PC-3 (cell line): ENCODE measurements around the gene NCAPD2. TPM values are rescaled to one million over a fixed set of nuclear protein-coding genes. Genes with fewer than 3 reads are reported as not detected.

ENCODE experiments used
- ATAC-seq: fragments of 200-7000 bp; cut with Tn5 transposase; 2 replicates; pipeline ENCODE4 v1.9.1; 2020; ENCODE audit warnings: mild to moderate bottlenecking, moderate library complexity
- BruUV-seq: library from RNA; stranded (reverse); fragments of 400-500 nt; replicated peaks from 2 replicates; lab custom pipeline; 2021; lab: Mats Ljungman, UMichigan
- CTCF ChIA-PET: fragments of 300-600 bp; sonication (Branson Sonifier 250); formaldehyde crosslinking; loops from one replicate; lab custom pipeline; 2022; ENCODE audit warnings: antibody characterized with exemption; lab: Charles Lee
- POLR2A ChIA-PET: fragments of 300-600 bp; sonication (Branson Sonifier 250); formaldehyde crosslinking; loops from one replicate; lab custom pipeline; 2022; ENCODE audit warnings: antibody characterized with exemption; ENCODE audit not compliant: unreplicated experiment; lab: Charles Lee
- DNase-seq: peaks from one replicate; pipeline ENCODE4 v3.0.0-alpha.2; 2015
- H2AFZ ChIP-seq: fragments of 300-600 bp; sonication (generic); 2 replicates; pipeline ENCODE4 v1.6.0; 2016; ENCODE audit warnings: antibody characterized with exemption, low read length
- H3F3A ChIP-seq: fragments of 300-600 bp; sonication (generic); one replicate; pipeline ENCODE4 v1.6.0; 2017; ENCODE audit warnings: antibody characterized with exemption, low read length, control low read depth, mild to moderate bottlenecking; ENCODE audit not compliant: unreplicated experiment
- H3K27ac ChIP-seq: fragments of 300-600 bp; sonication (generic); 2 replicates; pipeline ENCODE4 v1.5.1; 2016; ENCODE audit warnings: mild to moderate bottlenecking, low read length
- H3K27me3 ChIP-seq: fragments of 300-600 bp; sonication (generic); 2 replicates; pipeline ENCODE4 v1.6.1; 2016; ENCODE audit warnings: low read length, mixed read lengths
- H3K36me3 ChIP-seq: fragments of 300-600 bp; sonication (generic); 2 replicates; pipeline ENCODE4 v1.6.1; 2016; ENCODE audit warnings: low read depth, mixed run types, low read length, mixed read lengths
- H3K4me1 ChIP-seq: fragments of 300-600 bp; sonication (generic); 2 replicates; pipeline ENCODE4 v1.5.1; 2016; ENCODE audit warnings: low read length; ENCODE audit not compliant: insufficient read depth
- H3K4me2 ChIP-seq: fragments of 300-600 bp; sonication (generic); 2 replicates; pipeline ENCODE4 v1.6.0; 2016; ENCODE audit warnings: low read length
- H3K4me3 ChIP-seq: fragments of 300-600 bp; sonication (generic); 2 replicates; pipeline ENCODE4 v1.5.1; 2016; ENCODE audit warnings: mild to moderate bottlenecking, low read length, mixed read lengths
- H3K79me2 ChIP-seq: fragments of 300-600 bp; sonication (generic); 2 replicates; pipeline ENCODE4 v1.6.1; 2017; ENCODE audit warnings: low read length, mixed read lengths
- H3K9ac ChIP-seq: fragments of 300-600 bp; sonication (generic); 2 replicates; pipeline ENCODE4 v1.6.0; 2016; ENCODE audit warnings: mild to moderate bottlenecking, low read length
- H3K9me2 ChIP-seq: fragments of 300-600 bp; sonication (generic); replicated peaks from 2 replicates; pipeline ENCODE4 v1.6.1; 2016; ENCODE audit warnings: mixed run types, low read length, mixed read lengths
- H3K9me3 ChIP-seq: fragments of 300-600 bp; sonication (generic); 2 replicates; pipeline ENCODE4 v1.6.1; 2016; ENCODE audit warnings: low read length, mixed read lengths
- H4K20me1 ChIP-seq: fragments of 300-600 bp; sonication (generic); 2 replicates; pipeline ENCODE4 v1.6.1; 2016; ENCODE audit warnings: low read length, mixed read lengths
- EZH2 ChIP-seq: fragments of 300-600 bp; sonication (generic); IDR thresholded peaks from one replicate; pipeline ENCODE4 v1.6.1; 2017; ENCODE audit warnings: antibody characterized with exemption, mild to moderate bottlenecking, low read length; ENCODE audit not compliant: unreplicated experiment
- EZH2phosphoT487 ChIP-seq: fragments of 300-600 bp; sonication (generic); IDR thresholded peaks from 2 replicates; pipeline ENCODE4 v1.6.1; 2018; ENCODE audit warnings: mild to moderate bottlenecking, antibody characterized with exemption, low read length, borderline replicate concordance
- intact Hi-C: fragments of 100-400 bp; cut with micrococcal nuclease; formaldehyde crosslinking; loops from 2 replicates; pipeline ENCODE4 v1.9.0; 2023
- total RNA-seq: library from RNA; depleted of rRNA; stranded (reverse); fragments of >200 nt; gene quantifications from 2 replicates; pipeline ENCODE4 v1.2.3, GENCODE V29; 2014
- TF ChIP-seq, protein P1 (sequence below): fragments of 300-600 bp; sonication (generic); conservative IDR thresholded peaks from 2 replicates; pipeline ENCODE4 v1.5.1; 2017; ENCODE audit warnings: antibody characterized with exemption, low read depth, mild to moderate bottlenecking, low read length

Gene NCAPD2
- total RNA-seq, 1 experiment from 2014 or later: 105 TPM

DNA sequence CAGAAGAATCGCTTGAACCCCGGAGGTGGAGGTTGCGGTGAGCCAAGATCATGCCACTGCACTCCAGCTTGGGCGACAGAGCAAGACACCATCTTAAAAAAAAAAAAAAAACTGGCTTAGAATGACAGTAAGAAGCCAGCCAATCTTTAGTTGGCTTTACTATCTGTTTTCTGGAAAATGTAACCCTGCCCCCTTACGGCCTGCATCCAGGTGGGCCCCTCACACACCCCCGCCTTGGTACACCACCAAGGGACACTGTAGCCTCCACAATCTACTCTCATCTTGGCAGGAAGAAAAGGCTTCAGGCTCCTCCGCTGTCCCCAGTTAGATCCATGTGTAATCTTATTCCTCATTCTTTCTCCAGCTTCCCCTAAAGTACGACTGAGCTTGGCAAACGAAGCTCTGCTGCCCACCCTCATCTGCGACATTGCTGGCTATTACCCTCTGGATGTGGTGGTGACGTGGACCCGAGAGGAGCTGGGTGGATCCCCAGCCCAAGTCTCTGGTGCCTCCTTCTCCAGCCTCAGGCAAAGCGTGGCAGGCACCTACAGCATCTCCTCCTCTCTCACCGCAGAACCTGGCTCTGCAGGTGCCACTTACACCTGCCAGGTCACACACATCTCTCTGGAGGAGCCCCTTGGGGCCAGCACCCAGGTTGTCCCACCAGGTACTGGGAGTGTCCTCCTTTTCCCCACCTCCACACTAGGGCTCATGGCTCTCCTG lies 35.5 kb upstream of the NCAPD2 start:
- BruUV-seq: no TSS peak
- CTCF ChIA-PET: no interaction called here
- no peaks in the 10 kb centered on the region for H3K36me3 ChIP-seq

DNA sequence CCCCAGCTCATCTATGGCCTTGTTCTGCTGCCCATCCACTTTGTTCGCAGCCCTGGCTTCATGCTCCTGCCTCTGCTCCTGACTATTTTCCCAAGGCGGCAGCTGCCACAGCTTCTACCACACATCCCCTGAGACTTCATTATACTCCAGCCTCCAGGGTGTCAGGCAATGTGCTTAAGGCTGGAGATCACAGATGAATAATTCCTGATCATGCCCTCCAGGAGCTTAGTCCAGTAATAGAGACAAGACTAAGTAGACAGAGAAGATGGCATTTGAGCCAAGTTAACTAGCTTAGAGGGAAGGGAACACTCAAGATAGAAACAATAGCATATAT lies 34.9 kb upstream of the NCAPD2 start:
- Histone ChIP-seq H4K20me1 (no peaks in the 10 kb centered on the region), H3K9ac (no peak overlapping the region), H3F3A (no peaks in the 10 kb centered on the region), H3K9me2 (no peaks in the 10 kb centered on the region), H3K4me1 (no peaks in the 10 kb centered on the region), H3K4me2 (no peak overlapping the region), H3K36me3 (no peaks in the 10 kb centered on the region), H3K27me3 (no peaks in the 10 kb centered on the region), H3K4me3 (no peak overlapping the region), H3K79me2 (no peaks in the 10 kb centered on the region), H2AFZ (no peak overlapping the region), H3K9me3 (no peaks in the 10 kb centered on the region), H3K27ac (no peak overlapping the region)
- TF ChIP-seq, protein P1, sequence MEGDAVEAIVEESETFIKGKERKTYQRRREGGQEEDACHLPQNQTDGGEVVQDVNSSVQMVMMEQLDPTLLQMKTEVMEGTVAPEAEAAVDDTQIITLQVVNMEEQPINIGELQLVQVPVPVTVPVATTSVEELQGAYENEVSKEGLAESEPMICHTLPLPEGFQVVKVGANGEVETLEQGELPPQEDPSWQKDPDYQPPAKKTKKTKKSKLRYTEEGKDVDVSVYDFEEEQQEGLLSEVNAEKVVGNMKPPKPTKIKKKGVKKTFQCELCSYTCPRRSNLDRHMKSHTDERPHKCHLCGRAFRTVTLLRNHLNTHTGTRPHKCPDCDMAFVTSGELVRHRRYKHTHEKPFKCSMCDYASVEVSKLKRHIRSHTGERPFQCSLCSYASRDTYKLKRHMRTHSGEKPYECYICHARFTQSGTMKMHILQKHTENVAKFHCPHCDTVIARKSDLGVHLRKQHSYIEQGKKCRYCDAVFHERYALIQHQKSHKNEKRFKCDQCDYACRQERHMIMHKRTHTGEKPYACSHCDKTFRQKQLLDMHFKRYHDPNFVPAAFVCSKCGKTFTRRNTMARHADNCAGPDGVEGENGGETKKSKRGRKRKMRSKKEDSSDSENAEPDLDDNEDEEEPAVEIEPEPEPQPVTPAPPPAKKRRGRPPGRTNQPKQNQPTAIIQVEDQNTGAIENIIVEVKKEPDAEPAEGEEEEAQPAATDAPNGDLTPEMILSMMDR: no peak
- no peak for TF ChIP-seq EZH2phosphoT487
- TF ChIP-seq EZH2: no peak
- intact Hi-C loops: no loop called here
- ChIA-PET POLR2A (no interaction called here), CTCF (no interaction called here)
- ATAC-seq (no peak), DNase-seq (no peak)
- BruUV-seq: no TSS peak

More for the DNA sequence above, 35.5 kb upstream of the NCAPD2 start:
- Histone ChIP-seq H3K27me3 (no peaks in the 10 kb centered on the region), H3K9me2 (no peaks in the 10 kb centered on the region), H3K4me1 (no peaks in the 10 kb centered on the region), H3K9me3 (no peaks in the 10 kb centered on the region), H3K79me2 (no peaks in the 10 kb centered on the region), H3K4me3 (no peak overlapping the region), H3K9ac (no peak overlapping the region), H2AFZ (no peak overlapping the region), H4K20me1 (no peaks in the 10 kb centered on the region), H3F3A (no peaks in the 10 kb centered on the region), H3K27ac (no peak overlapping the region), H3K4me2 (no peak overlapping the region)
- intact Hi-C loops: no loop called here
- ATAC-seq (no peak), DNase-seq (no peak)
- POLR2A ChIA-PET: no interaction called here
- TF ChIP-seq, protein P1: no peak

GRCh38 chr12:6460751-6461371 lies 33.0 kb upstream of the NCAPD2 start:
- CTCF ChIA-PET: no interaction called here
- ATAC-seq: no peak

More at GRCh38 chr12:6460751-6461371, 33.0 kb upstream of the NCAPD2 start:
- intact Hi-C loops: no loop called here
- H3K79me2 ChIP-seq: no peaks in the 10 kb centered on the region
- no peaks in the 10 kb centered on the region for H4K20me1 ChIP-seq
- no peak overlapping the region for H3K4me2 ChIP-seq
- peaks cover 4% of the 10 kb centered on the region; the same call in 1 of the 2 replicates for H3K36me3 ChIP-seq
- no peaks in the 10 kb centered on the region for H3K9me2 ChIP-seq
- no peak overlapping the region for H3K4me3 ChIP-seq
- TF ChIP-seq, protein P1: no peak
- TF ChIP-seq EZH2 (no peak), EZH2phosphoT487 (no peak)
- H3K9me3 ChIP-seq: no peaks in the 10 kb centered on the region
- no peaks in the 10 kb centered on the region for H3F3A ChIP-seq
- no peak for DNase-seq
- no peaks in the 10 kb centered on the region for H3K27me3 ChIP-seq
- POLR2A ChIA-PET: interaction anchor here (0.6 kb wide), 1 partner anchor 10 kb away, joined by 4 read pairs; no protein-coding TSS in a partner anchor
- no peak overlapping the region for H3K9ac ChIP-seq
- H2AFZ ChIP-seq: no peak overlapping the region
- no peaks in the 10 kb centered on the region for H3K4me1 ChIP-seq
- H3K27ac ChIP-seq: no peak overlapping the region
- no TSS peak for BruUV-seq
